ENCODE measurements around the gene FOXR1. TPM values are rescaled to one million over a fixed set of nuclear protein-coding genes. Genes with fewer than 3 reads are reported as not detected.

The FOXR1 gene
- total and polyA plus RNA-seq, 2 of the 8 experiments (the other 6 are each of a cell fraction or from before 2014, with no cell fraction given), result not detected

- peak; percentile 79 for TF ChIP-seq PHF8 (conservative IDR thresholded peaks at IDR 0.05; ENCODE audit: low read depth, low read length)
- peak; percentile 87 for TF ChIP-seq ASH2L (IDR thresholded peaks at IDR 0.05; ENCODE audit: low read length)
- TF ChIP-seq RNF2 (IDR thresholded peaks at IDR 0.05; ENCODE audit: borderline replicate concordance, low read depth, low read length, missing control alignments, poor library complexity, severe bottlenecking), result no peak
- TF ChIP-seq CEBPB (IDR thresholded peaks at IDR 0.05; ENCODE audit: low read depth, low read length), result no peak
- no peak for TF ChIP-seq TCF12 (IDR thresholded peaks at IDR 0.05; ENCODE audit: low read depth, low read length)
- no peak for TF ChIP-seq BRCA1 (IDR thresholded peaks at IDR 0.05; ENCODE audit: low read depth, low read length)
- peak; percentile 83 for TF ChIP-seq YY1 (IDR thresholded peaks at IDR 0.05; ENCODE audit: low read depth, low read length)
- no peak for TF ChIP-seq RFX5 (IDR thresholded peaks at IDR 0.05; ENCODE audit: borderline replicate concordance, low read depth, low read length)
- TF ChIP-seq JUND (IDR thresholded peaks at IDR 0.05; ENCODE audit: low read length), result no peak
- peak; percentile 29; the same call in 1 of the 2 replicates for TF ChIP-seq EGR1 (IDR thresholded peaks at IDR 0.05; ENCODE audit: borderline replicate concordance, low read depth, low read length)
- peak; percentile 91 to 95 for TF ChIP-seq POLR2A (IDR thresholded peaks at IDR 0.05; ENCODE audit: control extremely low read depth in 1 of 2, low read depth in 2 of 2, low read length in 2 of 2)
- no peak for TF ChIP-seq BACH1 (IDR thresholded peaks at IDR 0.05; ENCODE audit: low read length)
- TF ChIP-seq KDM5A (IDR thresholded peaks at IDR 0.05; ENCODE audit: low read length), result peak; percentile 54
- no peak for TF ChIP-seq ZNF274 (IDR thresholded peaks at IDR 0.05; ENCODE audit: borderline replicate concordance, extremely low read depth, low read length)
- no peak for TF ChIP-seq SIX5 (IDR thresholded peaks at IDR 0.05; ENCODE audit: low read depth, low read length)
- TF ChIP-seq SAP30 (IDR thresholded peaks at IDR 0.05; ENCODE audit: insufficient read depth, insufficient replicate concordance, low read length), result peak; percentile 75
- peak; percentile 36; the same call in 1 of the 2 replicates for TF ChIP-seq GTF2F1 (IDR thresholded peaks at IDR 0.05; ENCODE audit: borderline replicate concordance, low read depth, low read length)
- TF ChIP-seq CREB1 (IDR thresholded peaks at IDR 0.05), result peak; percentile 82
- TF ChIP-seq USF2 (IDR thresholded peaks at IDR 0.05; ENCODE audit: low read length), result no peak
- TF ChIP-seq EZH2 (IDR thresholded peaks at IDR 0.05; ENCODE audit: low read depth, low read length, severe bottlenecking), result no peak
- no peak for TF ChIP-seq HDAC2 (IDR thresholded peaks at IDR 0.05; ENCODE audit: borderline replicate concordance in 1 of 2, low read depth in 2 of 2, low read length in 2 of 2)
These were observed 46.7 kb downstream of the FOXR1 start, which contains the start of the genes RPS25 and TRAPPC4 (continued) for GRCh38 chr11:119018074-119018938.

Measured in H1 (cell line).